CD4-positive, alpha-beta memory T cell (primary cell): ENCODE results near the gene FAIM2. TPM values are rescaled to one million over a fixed set of nuclear protein-coding genes. Genes with fewer than 3 reads are reported as not detected.
A peak's percentile ranks its signal among the peaks of the same experiment; 100 is the strongest.

ENCODE experiments used
- CTCF ChIA-PET: fragments of 350-600 bp; sonication (Branson Sonifier 250); formaldehyde crosslinking; loops from one replicate; lab custom pipeline; 2021; ENCODE audit warnings: inconsistent platforms; ENCODE audit not compliant: partially characterized antibody; lab: Charles Lee
- POLR2A ChIA-PET: fragments of 350-600 bp; sonication (Branson Sonifier 250); formaldehyde crosslinking; loops from one replicate; lab custom pipeline; 2021; ENCODE audit not compliant: partially characterized antibody; lab: Charles Lee
- DNase-seq, 5 donors: peaks; one replicate each; pipeline versions ENCODE4 v3.0.0 to v3.0.0-alpha.2; 2020 to 2022; ENCODE audit warnings: mixed read lengths in 1 of 5
- H3K27ac ChIP-seq: one replicate; pipeline ENCODE4 v1.7.0; 2013; ENCODE audit warnings: low read depth, low read length
- H3K27me3 ChIP-seq: 2 replicates; pipeline ENCODE4 v1.7.0; 2013; ENCODE audit warnings: mild to moderate bottlenecking, low read length, moderate library complexity; ENCODE audit not compliant: insufficient read depth
- H3K36me3 ChIP-seq: 2 replicates; pipeline ENCODE4 v1.7.0; 2013; ENCODE audit warnings: mild to moderate bottlenecking, low read length, moderate library complexity; ENCODE audit not compliant: insufficient read depth
- H3K4me1 ChIP-seq: 2 replicates; pipeline ENCODE4 v1.7.0; 2013; ENCODE audit warnings: mild to moderate bottlenecking, low read length, moderate library complexity; ENCODE audit not compliant: insufficient read depth
- H3K4me3 ChIP-seq, 2 donors: one replicate each; pipeline ENCODE4 v1.7.0; 2013; ENCODE audit warnings: low read length in 2 of 2, mild to moderate bottlenecking in 1 of 2
- H3K9me3 ChIP-seq, 2 donors: one replicate each; pipeline ENCODE4 v1.7.0; 2013; ENCODE audit warnings: low read length in 2 of 2, control low read depth in 1 of 2; ENCODE audit not compliant: control insufficient read depth in 1 of 2
- H3K27ac Mint-ChIP-seq, 7 donors: one replicate each; pipeline ENCODE4 v1.8.0; 2020 to 2021; ENCODE audit warnings: mixed read lengths in 7 of 7, mild to moderate bottlenecking in 6 of 7, inconsistent platforms in 3 of 7, moderate library complexity in 3 of 7
- H3K27me3 Mint-ChIP-seq, 2 donors: one replicate each; pipeline ENCODE4 v1.8.0; 2020 to 2021; ENCODE audit warnings: mixed read lengths in 2 of 2
- H3K36me3 Mint-ChIP-seq, 2 donors: one replicate each; pipeline ENCODE4 v1.8.0; 2020 to 2021; ENCODE audit warnings: mixed read lengths in 2 of 2, inconsistent platforms in 1 of 2, mild to moderate bottlenecking in 1 of 2
- H3K4me1 Mint-ChIP-seq, 4 donors: one replicate each; pipeline ENCODE4 v1.8.0; 2020 to 2021; ENCODE audit warnings: mixed read lengths in 4 of 4, mild to moderate bottlenecking in 1 of 4
- H3K4me3 Mint-ChIP-seq, 8 donors: one replicate each; pipeline ENCODE4 v1.8.0; 2020 to 2021; ENCODE audit warnings: mixed read lengths in 8 of 8, mild to moderate bottlenecking in 7 of 8, moderate library complexity in 6 of 8, inconsistent platforms in 3 of 8
- H3K9me3 Mint-ChIP-seq, 8 donors: one replicate each; pipeline ENCODE4 v1.8.0; 2020 to 2021; ENCODE audit warnings: mixed read lengths in 8 of 8, mild to moderate bottlenecking in 5 of 8, inconsistent platforms in 3 of 8, moderate library complexity in 1 of 8
- intact Hi-C: fragments of 100-400 bp; cut with micrococcal nuclease; formaldehyde crosslinking; loops from one replicate; pipeline ENCODE4 v1.15.1; 2023
- polyA plus RNA-seq, 2 donors: library from polyadenylated mRNA; unstranded; fragments of 300-500 nt; fragmentation: Illumina TruSeq; gene quantifications; one replicate each; pipeline ENCODE4 v1.2.3, GENCODE V29; 2021
- total RNA-seq, 2 experiments: library from RNA; stranded (reverse); gene quantifications; one replicate each; pipeline ENCODE4 v1.2.3, GENCODE V29; 2021

The FAIM2 gene
- total and polyA plus RNA-seq, 4 experiments from 2014 or later, result 0.08 to 0.59 (median 0.17) TPM; not detected in 1

GRCh38 chr12:49842519-49843352, 61.0 kb downstream of the FAIM2 start, which contains the start of gene BCDIN3D:
Gene BCDIN3D, minus strand, starts transcription at chr12:49843106. Its CDS starts 19 bp downstream, at chr12:49843087.
- H3K4me1 ChIP-seq, result peaks cover 31% of the 10 kb centered on the region
- H3K36me3 ChIP-seq, result no peaks in the 10 kb centered on the region
- H3K4me3 ChIP-seq, result peak within 1 kb of the TSS; percentile 84 to 90
- no peaks in the 10 kb centered on the region for H3K27me3 ChIP-seq
- H3K27me3 Mint-ChIP-seq, result no peaks in the 10 kb centered on the region
- no peaks in the 10 kb centered on the region for H3K9me3 ChIP-seq
- peaks cover 23 to 48% (median 39%) of the 10 kb centered on the region in 4 donors for H3K4me1 Mint-ChIP-seq
- peak within 1 kb of the TSS; percentile 91 to 97 (median 94) for H3K4me3 Mint-ChIP-seq
- CTCF ChIA-PET, result interaction anchor here (0.6 to 1.7 kb wide), 6 partner anchors 14 to 206 kb away, joined by 3 to 5 read pairs (median 4); partner anchors contain the start of gene TMBIM6
- peak within 1 kb of the TSS; percentile 76 for H3K27ac ChIP-seq
- peaks cover 0 to 6% of the 10 kb centered on the region in 2 donors for H3K36me3 Mint-ChIP-seq
- POLR2A ChIA-PET, result interaction anchor here (0.6 to 6.3 kb wide), 12 partner anchors 8 to 712 kb away, joined by 3 to 67 read pairs (median 4); partner anchors contain the start of genes NCKAP5L and TMBIM6
- intact Hi-C loops, result loop anchor here (1.0 to 2.0 kb wide), 3 partner anchors 14 to 304 kb away; partner anchors contain the start of genes KCNH3, NCKAP5L and TMBIM6
- peaks cover 0 to 2% (median 0%) of the 10 kb centered on the region in 8 donors for H3K9me3 Mint-ChIP-seq
- H3K27ac Mint-ChIP-seq, result peak within 1 kb of the TSS; percentile 86 to 97 (median 95)
- peak; percentile 90 to 93 (median 91) for DNase-seq

DNA sequence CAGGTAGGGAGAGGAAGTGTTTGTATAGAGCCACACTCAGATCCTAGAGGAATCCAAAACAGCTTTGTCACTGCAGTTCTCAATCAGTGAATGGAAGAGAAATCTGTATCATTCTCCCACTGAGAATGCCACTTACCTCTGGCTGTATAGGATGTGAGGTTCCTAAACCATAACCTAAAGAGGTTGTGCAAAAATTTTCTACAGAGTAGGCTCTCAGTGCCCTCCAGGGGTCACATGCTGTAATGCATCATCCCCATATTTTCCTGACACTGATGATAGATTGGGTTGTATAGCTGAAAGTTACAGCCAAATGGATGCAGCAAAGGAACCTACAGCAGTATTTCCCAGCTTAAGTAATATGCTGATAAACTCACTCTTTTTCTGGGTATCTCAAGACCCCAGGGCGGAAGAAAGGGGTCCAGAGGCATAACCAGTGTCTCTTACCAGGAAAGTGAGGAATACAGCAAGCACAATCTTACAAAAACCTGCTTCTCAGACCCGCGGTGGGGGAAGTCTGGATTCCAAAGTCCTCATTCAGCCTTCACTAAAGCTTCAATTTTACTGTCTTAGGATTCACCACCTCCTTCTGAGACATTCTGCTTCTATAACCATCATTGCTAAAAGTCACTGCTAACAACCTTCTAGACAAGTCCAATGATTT, 64.6 kb downstream of the FAIM2 start:
- Histone ChIP-seq H3K4me3 (no peak overlapping the region), H3K9me3 (no peaks in the 10 kb centered on the region), H3K27ac (no peak overlapping the region), H3K36me3 (no peaks in the 10 kb centered on the region), H3K27me3 (no peaks in the 10 kb centered on the region), H3K4me1 (peaks cover 22% of the 10 kb centered on the region)
- H3K9me3 Mint-ChIP-seq, result peaks cover 0 to 2% (median 0%) of the 10 kb centered on the region in 8 donors
- CTCF ChIA-PET, result interaction anchor here (0.8 to 5.8 kb wide), 23 partner anchors 8 to 378 kb away, joined by 3 to 53 read pairs (median 4); partner anchors contain the start of genes NCKAP5L and TMBIM6
- peak overlapping the region in 3 of 7 donors; percentile 30 to 66 (median 35) for H3K27ac Mint-ChIP-seq
- peak overlapping the region in 2 of 8 donors; percentile 32 to 55 for H3K4me3 Mint-ChIP-seq
- intact Hi-C loops, result loop anchor here (1.0 to 2.0 kb wide), 4 partner anchors 63 to 194 kb away; partner anchors contain the start of gene TMBIM6
- peak in 4 of 5 donors; percentile 39 to 52 (median 48) for DNase-seq
- POLR2A ChIA-PET, result interaction anchor here (0.8 to 6.3 kb wide), 5 partner anchors 8 to 98 kb away, joined by 3 to 67 read pairs (median 11); partner anchors contain the start of genes NCKAP5L and TMBIM6
- peaks cover 0 to 6% of the 10 kb centered on the region in 2 donors for H3K36me3 Mint-ChIP-seq
- peaks cover 21 to 42% (median 28%) of the 10 kb centered on the region in 4 donors for H3K4me1 Mint-ChIP-seq
- no peaks in the 10 kb centered on the region for H3K27me3 Mint-ChIP-seq

- Histone ChIP-seq H3K4me3 (no peak overlapping the region), H3K9me3 (no peaks in the 10 kb centered on the region), H3K27ac (no peak overlapping the region), H3K27me3 (no peaks in the 10 kb centered on the region), H3K4me1 (peaks cover 11% of the 10 kb centered on the region), H3K36me3 (no peaks in the 10 kb centered on the region)
- Mint-ChIP-seq H3K36me3 (peaks cover 0 to 3% of the 10 kb centered on the region in 2 donors), H3K4me3 (no peak overlapping the region), H3K9me3 (no peaks in the 10 kb centered on the region), H3K4me1 (peaks cover 11 to 18% (median 12%) of the 10 kb centered on the region in 4 donors), H3K27ac (no peak overlapping the region), H3K27me3 (no peaks in the 10 kb centered on the region)
- intact Hi-C loops, result no loop called here
- ChIA-PET CTCF (interaction anchor here (1.3 kb wide), 1 partner anchor 8 kb away, joined by 3 read pairs; no protein-coding TSS in a partner anchor), POLR2A (interaction anchor here (1.8 kb wide), 1 partner anchor 10 kb away, joined by 13 read pairs; the partner anchor contains the start of gene BCDIN3D)
- no peak for DNase-seq
Observed at GRCh38 chr12:49832836-49833421, 70.8 kb downstream of the FAIM2 start.

- no peak overlapping the region for H3K27ac ChIP-seq
- CTCF ChIA-PET, result interaction anchor here (1.0 to 1.3 kb wide), 2 partner anchors 9 to 90 kb away, joined by 3 read pairs; partner anchors contain the start of gene TMBIM6
- peaks cover 20% of the 10 kb centered on the region for H3K4me1 ChIP-seq
- intact Hi-C loops, result no loop called here
- Mint-ChIP-seq H3K4me1 (peaks cover 12 to 21% (median 17%) of the 10 kb centered on the region in 4 donors), H3K27me3 (no peaks in the 10 kb centered on the region), H3K4me3 (no peak overlapping the region), H3K36me3 (peaks cover 0 to 3% of the 10 kb centered on the region in 2 donors), H3K9me3 (no peaks in the 10 kb centered on the region), H3K27ac (peak overlapping the region in 1 of 7 donors; percentile 12)
- H3K9me3 ChIP-seq, result no peaks in the 10 kb centered on the region
- H3K27me3 ChIP-seq, result no peaks in the 10 kb centered on the region
- no peak overlapping the region for H3K4me3 ChIP-seq
- DNase-seq, result no peak
- H3K36me3 ChIP-seq, result no peaks in the 10 kb centered on the region
- POLR2A ChIA-PET, result interaction anchor here (1.8 kb wide), 1 partner anchor 11 kb away, joined by 13 read pairs; the partner anchor contains the start of gene BCDIN3D
Observed at GRCh38 chr12:49831717-49832116, 72.0 kb downstream of the FAIM2 start.

GRCh38 chr12:49828133-49829091, 75.3 kb downstream of the FAIM2 start, which contains the start of gene NCKAP5L:
Gene NCKAP5L, minus strand, starts transcription at chr12:49828413. Its CDS starts 24,369 bp downstream, at chr12:49804044.
- Histone ChIP-seq H3K4me3 (peak within 1 kb of the TSS; percentile 70 to 79), H3K4me1 (peaks cover 24% of the 10 kb centered on the region), H3K9me3 (no peaks in the 10 kb centered on the region), H3K36me3 (no peaks in the 10 kb centered on the region), H3K27ac (peak within 1 kb of the TSS; percentile 41), H3K27me3 (no peaks in the 10 kb centered on the region)
- peak within 1 kb of the TSS; percentile 84 to 98 (median 97) for H3K27ac Mint-ChIP-seq
- H3K27me3 Mint-ChIP-seq, result no peaks in the 10 kb centered on the region
- intact Hi-C loops, result loop anchor here (1.0 kb wide), 2 partner anchors 15 to 87 kb away; partner anchors contain the start of genes BCDIN3D and TMBIM6
- peak within 1 kb of the TSS; percentile 91 to 99 (median 97) for H3K4me3 Mint-ChIP-seq
- POLR2A ChIA-PET, result interaction anchor here (0.9 to 5.5 kb wide), 10 partner anchors 8 to 206 kb away, joined by 3 to 67 read pairs (median 5); partner anchors contain the start of genes BCDIN3D, PRPF40B, RACGAP1 and TMBIM6
- DNase-seq, result peak; percentile 91 to 96 (median 93)
- CTCF ChIA-PET, result interaction anchor here (1.0 to 2.7 kb wide), 6 partner anchors 9 to 117 kb away, joined by 3 to 12 read pairs (median 6); partner anchors contain the start of genes BCDIN3D and TMBIM6
- peaks cover 17 to 34% (median 24%) of the 10 kb centered on the region in 4 donors for H3K4me1 Mint-ChIP-seq
- no peaks in the 10 kb centered on the region for H3K9me3 Mint-ChIP-seq
- peaks cover 0 to 3% of the 10 kb centered on the region in 2 donors for H3K36me3 Mint-ChIP-seq
